Endothelial cell of umbilical vein (primary cell): ENCODE measurements around the gene SLC38A9. TPM values are rescaled to one million over a fixed set of nuclear protein-coding genes. Genes with fewer than 3 reads are reported as not detected.

ENCODE experiments used
- BruUV-seq: library from RNA; stranded (reverse); fragments of 400-500 nt; replicated peaks from 2 replicates; lab custom pipeline; 2021; lab: Mats Ljungman, UMichigan
- CTCF ChIA-PET: fragments of 300-600, 350-600 bp; sonication (Branson Sonifier 250); formaldehyde crosslinking; loops from one replicate; lab custom pipeline; 2021; ENCODE audit warnings: antibody characterized with exemption, inconsistent platforms; lab: Charles Lee
- POLR2A ChIA-PET: fragments of 300-600, 350-600 bp; sonication (Branson Sonifier 250); formaldehyde crosslinking; loops from one replicate; lab custom pipeline; 2021; ENCODE audit warnings: antibody characterized with exemption, inconsistent platforms; lab: Charles Lee
- DNase-seq: peaks from one replicate; pipeline ENCODE4 v3.0.0-alpha.2; 2011; ENCODE audit warnings: low read depth, low spot score
- FAIRE-seq: peaks from 2 replicates; lab custom pipeline; 2011; peaks lifted over from hg19 to GRCh38; lab: Jason Lieb, UNC
- H2AFZ ChIP-seq: 2 replicates; pipeline ENCODE4 v1.6.0; 2012; ENCODE audit warnings: low read depth, low read length, control low read depth, inconsistent platforms
- H3K27ac ChIP-seq: 2 replicates; pipeline ENCODE4 v1.5.1; 2011; ENCODE audit warnings: low read depth, mild to moderate bottlenecking, control low read depth, low read length, moderate library complexity; ENCODE audit not compliant: insufficient read depth
- H3K27me3 ChIP-seq, 2 experiments: 2 replicates each; pipeline versions ENCODE4 v1.6.0 to v1.6.1; 2011; ENCODE audit warnings: low read length in 2 of 2, mixed read lengths in 1 of 2; ENCODE audit not compliant: control insufficient read depth in 2 of 2, insufficient read depth in 2 of 2
- H3K36me3 ChIP-seq, 2 experiments: 2 replicates in 1 of 2; 3 replicates in 1 of 2; pipeline ENCODE4 v1.5.1; 2011; ENCODE audit warnings: low read length in 2 of 2, mild to moderate bottlenecking in 1 of 2, moderate library complexity in 1 of 2; ENCODE audit not compliant: control insufficient read depth in 2 of 2, insufficient read depth in 2 of 2; ENCODE audit errors: extremely low read depth in 1 of 2
- H3K4me1 ChIP-seq: 3 replicates; pipeline ENCODE4 v1.5.1; 2011; ENCODE audit warnings: mild to moderate bottlenecking, low read length; ENCODE audit not compliant: control insufficient read depth, insufficient read depth; ENCODE audit errors: extremely low read depth
- H3K4me2 ChIP-seq: 2 replicates; pipeline ENCODE4 v1.6.1; 2011; ENCODE audit warnings: low read length, control low read depth, mixed read lengths; ENCODE audit not compliant: insufficient read depth
- H3K4me3 ChIP-seq, 3 experiments: fragments of 200-600 bp in 1 of 3; sonication (generic), shearing (Covaris generic) in 1 of 3; replicated peaks in 1 of 3; 2 replicates each; pipeline ENCODE4 v1.5.1; 2011 to 2016; ENCODE audit warnings: control low read depth in 3 of 3, low read length in 3 of 3, mild to moderate bottlenecking in 2 of 3, inconsistent platforms in 1 of 3, low read depth in 1 of 3, moderate library complexity in 1 of 3; ENCODE audit not compliant: insufficient read depth in 1 of 3
- H3K79me2 ChIP-seq: 2 replicates; pipeline ENCODE4 v1.6.0; 2012; ENCODE audit warnings: low read length, inconsistent platforms; ENCODE audit not compliant: control insufficient read depth, insufficient read depth
- H3K9ac ChIP-seq: replicated peaks from 2 replicates; pipeline ENCODE3; 2011; ENCODE audit warnings: low read length, control low read depth; ENCODE audit not compliant: insufficient read depth; ENCODE audit errors: extremely low read depth
- H3K9me1 ChIP-seq: replicated peaks from 3 replicates; pipeline ENCODE4 v1.6.0; 2011; ENCODE audit warnings: mild to moderate bottlenecking, low read length; ENCODE audit not compliant: control insufficient read depth, insufficient read depth; ENCODE audit errors: extremely low read depth
- H3K9me3 ChIP-seq: replicated peaks from 2 replicates; pipeline ENCODE4 v1.5.1; 2012; ENCODE audit warnings: low read length, inconsistent platforms; ENCODE audit not compliant: control insufficient read depth, insufficient read depth
- H4K20me1 ChIP-seq: replicated peaks from 2 replicates; pipeline ENCODE3; 2011; ENCODE audit warnings: mild to moderate bottlenecking, low read length; ENCODE audit not compliant: control insufficient read depth, insufficient read depth; ENCODE audit errors: extremely low read depth
- CTCF ChIP-seq, 2 donors: IDR thresholded peaks; 1 replicate in 1 of 2; 2 replicates in 1 of 2; pipeline ENCODE4 v1.5.1; 2011; ENCODE audit warnings: low read length in 2 of 2, mild to moderate bottlenecking in 2 of 2, moderate library complexity in 2 of 2, control low read depth in 1 of 2, inconsistent platforms in 1 of 2, low read depth in 1 of 2; ENCODE audit not compliant: insufficient read depth in 1 of 2; ENCODE audit errors: extremely low read depth in 1 of 2
- EZH2 ChIP-seq: IDR thresholded peaks from 2 replicates; pipeline ENCODE4 v1.6.1; 2012; ENCODE audit warnings: borderline replicate concordance, low read depth, mild to moderate bottlenecking, moderate library complexity, low read length, inconsistent platforms; ENCODE audit not compliant: severe bottlenecking
- FOS ChIP-seq: IDR thresholded peaks from 2 replicates; pipeline ENCODE4 v1.6.1; 2011; ENCODE audit warnings: mild to moderate bottlenecking, low read length, moderate library complexity, borderline replicate concordance; ENCODE audit not compliant: insufficient read depth
- GATA2 ChIP-seq: IDR thresholded peaks from 2 replicates; pipeline ENCODE4 v1.7.0; 2011; ENCODE audit warnings: low read depth, mild to moderate bottlenecking, moderate library complexity, mixed read lengths, low read length; ENCODE audit not compliant: insufficient read length, insufficient read depth
- JUN ChIP-seq: IDR thresholded peaks from 2 replicates; pipeline ENCODE4 v1.6.1; 2011; ENCODE audit warnings: borderline replicate concordance, low read depth; ENCODE audit not compliant: insufficient read length, insufficient read depth
- MAX ChIP-seq: IDR thresholded peaks from 2 replicates; pipeline ENCODE4 v1.6.1; 2011; ENCODE audit not compliant: insufficient read depth, insufficient read length
- MYC ChIP-seq: IDR thresholded peaks from one replicate; pipeline ENCODE4 v1.6.1; 2011; ENCODE audit warnings: mild to moderate bottlenecking, low read depth, low read length
- POLR2A ChIP-seq: IDR thresholded peaks from 2 replicates; pipeline ENCODE4 v1.6.1; 2012; ENCODE audit warnings: low read depth, mild to moderate bottlenecking, control low read depth, low read length
- POLR2AphosphoS5 ChIP-seq: IDR thresholded peaks from 2 replicates; pipeline ENCODE4 v1.6.1; 2012; ENCODE audit warnings: low read depth, mild to moderate bottlenecking, control low read depth, low read length, moderate library complexity; ENCODE audit not compliant: insufficient read depth
- dilution Hi-C: fragments of 300-500 bp; cut with MboI; formaldehyde crosslinking; loops from one replicate; pipeline ENCODE4 v1.15.0; 2019; ENCODE audit warnings: low sequenced_read_pairs; ENCODE audit not compliant: extremely low pct_ligation_motif_present
- intact Hi-C: fragments of 100-400 bp; cut with micrococcal nuclease; formaldehyde crosslinking; loops from one replicate; pipeline ENCODE4 v1.10.0; 2022
- polyA plus RNA-seq, 4 experiments: library from polyadenylated mRNA; depleted of rRNA in 3 of 4; stranded (reverse) in 3 of 4; unstranded in 1 of 4; fragments of >200 nt; gene quantifications; 2 replicates each; pipeline versions ENCODE4 v1.2.1 to v1.2.3, GENCODE V29; 2011 to 2012; ENCODE audit warnings: missing spikeins in 1 of 4
- total RNA-seq: library from RNA; stranded (reverse); gene quantifications from 2 replicates; pipeline ENCODE4 v1.2.3, GENCODE V29; 2021

Gene SLC38A9
- total and polyA plus RNA-seq, 2 donors (not counting 3 experiments of a cell fraction or from before 2014, with no cell fraction given): 14.1 to 24.9 TPM

GRCh38 chr5:55618318-55618717 lies 93.8 kb downstream of the SLC38A9 start:
- intact Hi-C loops: no loop called here
- H3K9ac ChIP-seq: no peak overlapping the region
- no peaks in the 10 kb centered on the region for H3K9me1 ChIP-seq
- no peaks in the 10 kb centered on the region for H3K27me3 ChIP-seq
- DNase-seq (no peak), FAIRE-seq (no peak)
- H3K79me2 ChIP-seq: no peaks in the 10 kb centered on the region
- H4K20me1 ChIP-seq: no peaks in the 10 kb centered on the region
- ChIA-PET CTCF (interaction anchor here (1.2 kb wide), 1 partner anchor 9 kb away, joined by 4 read pairs; no protein-coding TSS in a partner anchor), POLR2A (interaction anchor here (0.6 kb wide), 1 partner anchor 657 kb away, joined by 4 read pairs; no protein-coding TSS in a partner anchor)
- TF ChIP-seq MAX: no peak
- dilution Hi-C loops: no loop called here
- H3K4me3 ChIP-seq: no peak overlapping the region
- no peak overlapping the region for H3K27ac ChIP-seq
- no peaks in the 10 kb centered on the region for H3K9me3 ChIP-seq
- no peak overlapping the region for H2AFZ ChIP-seq
- no peaks in the 10 kb centered on the region for H3K36me3 ChIP-seq
- no peaks in the 10 kb centered on the region for H3K4me1 ChIP-seq
- no TSS peak for BruUV-seq
- no peak overlapping the region for H3K4me2 ChIP-seq

GRCh38 chr5:55613112-55613868 lies 98.8 kb downstream of the SLC38A9 start:
- DNase-seq: no peak
- no peak overlapping the region for H2AFZ ChIP-seq
- no peak for TF ChIP-seq CTCF (IDR thresholded peaks at IDR 0.05; ENCODE audit: extremely low read depth in 1 of 2, insufficient read depth in 1 of 2, low read depth in 1 of 2, low read length in 2 of 2)
- no peak for TF ChIP-seq MAX
- TF ChIP-seq FOS: no peak
- TF ChIP-seq MYC: no peak
- TF ChIP-seq JUN: no peak
- no peak for TF ChIP-seq POLR2AphosphoS5
- no peak for TF ChIP-seq POLR2A
- TF ChIP-seq GATA2: no peak
- no peak for TF ChIP-seq EZH2
- BruUV-seq: no TSS peak
- H3K4me3 ChIP-seq: no peak overlapping the region
- no peaks in the 10 kb centered on the region for H3K79me2 ChIP-seq
- no peaks in the 10 kb centered on the region for H3K27me3 ChIP-seq
- H3K9me1 ChIP-seq: no peaks in the 10 kb centered on the region
- CTCF ChIA-PET: interaction anchor here (0.9 to 1.4 kb wide), 3 partner anchors 9 to 17 kb away, joined by 4 to 6 read pairs (median 4); no protein-coding TSS in a partner anchor
- H3K36me3 ChIP-seq: no peaks in the 10 kb centered on the region
- H3K9ac ChIP-seq: no peak overlapping the region
- no peak overlapping the region for H3K27ac ChIP-seq
- no peaks in the 10 kb centered on the region for H4K20me1 ChIP-seq
- dilution Hi-C loops: no loop called here
- POLR2A ChIA-PET: no interaction called here
- no peak for FAIRE-seq
- no peak overlapping the region for H3K4me2 ChIP-seq
- intact Hi-C loops: no loop called here
- H3K4me1 ChIP-seq: no peaks in the 10 kb centered on the region
- H3K9me3 ChIP-seq: no peaks in the 10 kb centered on the region
